ENCODE results near the gene ST3GAL3. TPM values are rescaled to one million over a fixed set of nuclear protein-coding genes. Genes with fewer than 3 reads are reported as not detected.

Gene ST3GAL3
- total RNA-seq, 1 donor from 2014 or later, result 24.3 TPM

GRCh38 chr1:43979261-43979527 lies 271.9 kb downstream of the ST3GAL3 start:
- no peak overlapping the region for H3K27ac Mint-ChIP-seq
- peaks cover 24% of the 10 kb centered on the region for H3K36me3 Mint-ChIP-seq (ENCODE audit: low read depth)
- H3K4me1 Mint-ChIP-seq, result peaks cover 47% of the 10 kb centered on the region
- ATAC-seq (ENCODE audit: low read depth) (no peak), DNase-seq (no peak)
- no peak for TF ChIP-seq CTCF (IDR thresholded peaks at IDR 0.05)
- no peaks in the 10 kb centered on the region for H3K27me3 Mint-ChIP-seq
- no peaks in the 10 kb centered on the region for H3K9me3 Mint-ChIP-seq
- CTCF ChIA-PET, result no interaction called here
- intact Hi-C loops (cut with micrococcal nuclease), result loop anchor here (10.0 kb wide), 4 partner anchors 236 to 1644 kb away; partner anchors contain the start of genes CDC20, DMAP1, FOXJ3 and PPCS
- POLR2A ChIA-PET, result no interaction called here
- no peak overlapping the region for H3K4me3 Mint-ChIP-seq

- Mint-ChIP-seq H3K9me3 (no peaks in the 10 kb centered on the region), H3K4me1 (peaks cover 45% of the 10 kb centered on the region), H3K36me3 (ENCODE audit: low read depth) (peaks cover 23% of the 10 kb centered on the region), H3K27ac (peak overlapping the region; percentile 43), H3K4me3 (peak overlapping the region; percentile 84), H3K27me3 (no peaks in the 10 kb centered on the region)
- no peak for DNase-seq
- ChIA-PET POLR2A (no interaction called here), CTCF (no interaction called here)
- no peak for ATAC-seq (ENCODE audit: low read depth)
- intact Hi-C loops (cut with micrococcal nuclease), result loop anchor here (10.0 kb wide), 4 partner anchors 235 to 1645 kb away; partner anchors contain the start of genes CDC20, DMAP1, FOXJ3 and PPCS
- no peak for TF ChIP-seq CTCF (IDR thresholded peaks at IDR 0.05)
These were observed 272.4 kb downstream of the ST3GAL3 start for GRCh38 chr1:43979528-43980254.

- ChIA-PET POLR2A (no interaction called here), CTCF (no interaction called here)
These were observed 273.2 kb downstream of the ST3GAL3 start for GRCh38 chr1:43980255-43981134.

More at GRCh38 chr1:43980255-43981134, 273.2 kb downstream of the ST3GAL3 start:
- H3K36me3 Mint-ChIP-seq (ENCODE audit: low read depth), result peaks cover 21% of the 10 kb centered on the region
- intact Hi-C loops (cut with micrococcal nuclease), result no loop called here
- ATAC-seq (ENCODE audit: low read depth), result no peak
- no peaks in the 10 kb centered on the region for H3K27me3 Mint-ChIP-seq
- DNase-seq, result no peak
- H3K9me3 Mint-ChIP-seq, result no peaks in the 10 kb centered on the region
- TF ChIP-seq CTCF (IDR thresholded peaks at IDR 0.05), result no peak
- H3K27ac Mint-ChIP-seq, result no peak overlapping the region
- peaks cover 42% of the 10 kb centered on the region for H3K4me1 Mint-ChIP-seq
- H3K4me3 Mint-ChIP-seq, result peak overlapping the region; percentile 84

Other genes with a start within 250 kb of the ST3GAL3 start
- gene PTPRF, start 176.7 kb upstream of the ST3GAL3 start, total RNA-seq, result 0.10 TPM in 1 of 2 replicates, not detected in the other
- 48.3 and 49.3 TPM in 2 replicates for gene KDM4A, start 57.4 kb upstream of the ST3GAL3 start, total RNA-seq
- 0.20 TPM in 1 of 2 replicates, not detected in the other for gene ARTN, start 226.3 kb downstream of the ST3GAL3 start, total RNA-seq
- gene IPO13, start 239.4 kb downstream of the ST3GAL3 start, total RNA-seq, result 18.0 and 24.8 TPM in 2 replicates